Activated CD8-positive, alpha-beta T cell treated with anti-CD3 and anti-CD28 coated beads, Interleukin-2, amount 10 ng/mL, durations not matched to agents 7 days and 5 days (primary cell): ENCODE results near the gene LDB2. TPM values are rescaled to one million over a fixed set of nuclear protein-coding genes. Genes with fewer than 3 reads are reported as not detected.

Source experiments
- ATAC-seq: fragments of 150-1000 bp; cut with Tn5 transposase; one replicate; pipeline ENCODE4 v1.10.0; 2021; ENCODE audit warnings: moderate library complexity
- CTCF ChIA-PET: fragments of 350-600 bp; sonication (Branson Sonifier 250); formaldehyde crosslinking; loops from one replicate; lab custom pipeline; 2021; ENCODE audit warnings: antibody characterized with exemption; lab: Charles Lee
- POLR2A ChIA-PET: fragments of 350-600 bp; sonication (Branson Sonifier 250); formaldehyde crosslinking; loops from one replicate; lab custom pipeline; 2021; ENCODE audit warnings: antibody characterized with exemption; lab: Charles Lee
- DNase-seq: peaks from one replicate; pipeline ENCODE4 v3.0.0-alpha.2; 2020
- H3K27ac Mint-ChIP-seq: one replicate; pipeline ENCODE4 v1.8.0; 2021; ENCODE audit warnings: mild to moderate bottlenecking, mixed read lengths
- H3K27me3 Mint-ChIP-seq: one replicate; pipeline ENCODE4 v1.8.0; 2021; ENCODE audit warnings: low read depth, mixed read lengths
- H3K36me3 Mint-ChIP-seq: one replicate; pipeline ENCODE4 v1.8.0; 2021; ENCODE audit warnings: low read depth, mixed read lengths
- H3K4me1 Mint-ChIP-seq: one replicate; pipeline ENCODE4 v1.8.0; 2021; ENCODE audit warnings: low read depth, mixed read lengths
- H3K4me3 Mint-ChIP-seq: one replicate; pipeline ENCODE4 v1.8.0; 2021; ENCODE audit warnings: mild to moderate bottlenecking, mixed read lengths
- H3K9me3 Mint-ChIP-seq: one replicate; pipeline ENCODE4 v1.8.0; 2022; ENCODE audit warnings: mixed read lengths; ENCODE audit not compliant: insufficient read depth
- total RNA-seq, 2 experiments: library from RNA; stranded (reverse); gene quantifications; one replicate each; pipeline ENCODE4 v1.2.3, GENCODE V29; 2021

Gene LDB2
- total RNA-seq, 2 experiments from 2014 or later: not detected

DNA sequence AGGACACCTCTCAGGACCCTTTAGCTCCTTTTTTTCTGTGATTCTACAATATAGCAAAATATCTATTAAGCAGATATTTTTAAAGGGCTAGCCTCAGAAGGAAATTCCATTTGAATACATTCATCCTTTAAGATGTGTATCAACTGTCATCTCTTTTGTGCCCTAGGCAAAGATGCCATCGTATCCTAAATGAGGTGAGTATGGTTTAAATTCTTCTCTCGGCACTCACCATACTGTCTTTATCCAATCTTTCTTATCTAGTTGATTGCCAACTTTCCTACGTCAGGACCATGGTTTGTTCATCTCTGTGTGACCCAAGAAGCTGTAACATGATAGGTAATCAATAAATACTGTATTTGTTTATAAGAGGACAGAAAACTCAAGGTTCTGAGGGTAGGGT is 176.0 kb downstream of the LDB2 start:
- no peak for ATAC-seq
- no peak for DNase-seq
- H3K4me1 Mint-ChIP-seq: no peaks in the 10 kb centered on the region
- H3K27me3 Mint-ChIP-seq: no peaks in the 10 kb centered on the region
- CTCF ChIA-PET: no interaction called here
- H3K27ac Mint-ChIP-seq: no peak overlapping the region
- no peaks in the 10 kb centered on the region for H3K9me3 Mint-ChIP-seq
- no peak overlapping the region for H3K4me3 Mint-ChIP-seq
- H3K36me3 Mint-ChIP-seq: no peaks in the 10 kb centered on the region
- POLR2A ChIA-PET: no interaction called here

DNA sequence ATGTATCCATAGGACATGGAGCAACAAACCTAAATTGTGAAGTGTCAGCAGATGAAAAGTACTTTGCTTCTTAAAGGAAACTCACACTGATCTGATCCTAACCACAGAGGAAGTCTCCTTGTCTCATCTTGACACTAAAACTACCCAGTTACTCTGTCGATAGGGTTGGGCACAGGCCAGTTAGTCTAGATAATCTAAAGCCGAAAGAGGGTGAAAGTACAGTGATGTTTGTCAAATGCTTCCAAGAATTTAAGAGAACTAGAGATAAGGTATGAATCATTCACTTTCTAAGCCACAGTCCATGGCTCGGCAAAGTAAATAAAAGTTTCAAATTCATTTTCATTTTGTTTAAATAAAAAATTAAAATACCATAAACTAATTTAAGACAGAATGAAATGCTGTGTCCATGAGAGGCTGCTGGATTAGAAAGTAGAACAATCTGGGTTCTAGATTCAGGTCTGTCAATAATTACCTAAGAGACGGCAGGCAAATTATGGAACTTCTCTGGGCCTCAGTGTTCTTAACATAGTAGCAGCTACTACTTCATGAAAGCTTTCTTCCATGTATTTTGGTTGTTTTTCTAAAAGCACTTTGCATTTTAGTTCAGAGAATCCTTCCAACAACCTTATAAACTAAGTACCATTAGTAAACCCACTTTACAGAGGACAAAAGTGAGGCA is 176.7 kb downstream of the LDB2 start:
- ChIA-PET CTCF (no interaction called here), POLR2A (no interaction called here)
- Mint-ChIP-seq H3K4me3 (no peak overlapping the region), H3K27me3 (no peaks in the 10 kb centered on the region), H3K27ac (no peak overlapping the region), H3K36me3 (no peaks in the 10 kb centered on the region), H3K9me3 (no peaks in the 10 kb centered on the region), H3K4me1 (no peaks in the 10 kb centered on the region)
- ATAC-seq: no peak
- no peak for DNase-seq

DNA sequence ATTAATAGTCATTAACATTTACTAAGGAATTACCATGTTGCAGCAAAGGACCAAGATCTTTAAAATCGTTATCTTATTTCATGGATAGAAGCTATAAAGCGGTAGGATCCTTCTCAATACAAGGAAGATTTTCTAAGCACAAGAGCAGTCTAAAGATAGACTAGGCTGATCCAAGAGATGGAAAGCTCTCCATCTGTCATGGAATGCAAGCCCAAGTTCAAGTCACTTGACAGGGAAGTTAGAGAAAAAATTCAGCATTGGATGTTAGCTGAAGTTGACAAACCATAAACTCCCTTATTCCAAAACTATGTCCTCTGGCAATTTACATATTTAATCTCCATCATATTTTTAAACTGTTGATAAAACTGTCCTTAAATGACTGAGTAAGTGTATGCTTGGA is 177.7 kb downstream of the LDB2 start:
- POLR2A ChIA-PET: no interaction called here
- no peak for DNase-seq
- no peaks in the 10 kb centered on the region for H3K4me1 Mint-ChIP-seq

DNA sequence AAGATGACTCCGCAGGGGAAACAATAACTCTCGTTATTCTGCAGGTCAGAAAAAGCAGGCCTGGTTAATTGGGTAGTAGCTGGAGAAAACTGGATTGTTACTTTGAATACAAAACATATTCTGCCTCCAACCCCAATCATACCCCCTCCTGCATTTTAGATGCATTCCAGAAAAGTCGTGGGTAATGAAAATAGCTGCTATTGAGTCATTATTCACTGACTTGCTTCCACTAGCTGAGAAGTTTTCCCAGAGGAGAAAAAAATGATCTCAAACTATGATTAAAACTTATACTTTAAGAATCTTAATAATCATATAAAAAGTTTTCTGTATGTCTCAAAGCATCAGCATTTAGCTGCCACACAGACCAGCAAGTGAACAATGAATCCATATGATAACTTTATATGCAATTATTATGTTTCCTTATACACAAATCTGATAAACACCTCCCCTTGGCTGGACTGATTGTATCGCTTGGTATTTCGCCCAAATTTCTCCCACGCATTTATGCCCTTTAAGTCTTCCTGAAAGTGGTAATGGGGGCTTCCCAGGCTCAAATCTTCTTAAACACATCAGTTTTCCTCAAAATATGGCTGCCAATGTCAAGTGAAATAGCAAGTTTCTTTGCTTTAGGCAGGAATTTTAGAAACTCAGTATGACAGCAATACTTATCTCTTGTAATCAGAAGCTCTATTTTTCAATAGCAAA is 181.0 kb downstream of the LDB2 start:
- Mint-ChIP-seq H3K9me3 (no peaks in the 10 kb centered on the region), H3K4me1 (no peaks in the 10 kb centered on the region), H3K4me3 (no peak overlapping the region), H3K27ac (no peak overlapping the region), H3K27me3 (no peaks in the 10 kb centered on the region), H3K36me3 (no peaks in the 10 kb centered on the region)
- POLR2A ChIA-PET: no interaction called here
- DNase-seq: no peak
- CTCF ChIA-PET: no interaction called here
- ATAC-seq: no peak

More for the DNA sequence above, 177.7 kb downstream of the LDB2 start:
- H3K27ac Mint-ChIP-seq: no peak overlapping the region
- H3K9me3 Mint-ChIP-seq: no peaks in the 10 kb centered on the region
- H3K36me3 Mint-ChIP-seq: no peaks in the 10 kb centered on the region
- no peaks in the 10 kb centered on the region for H3K27me3 Mint-ChIP-seq
- ATAC-seq: no peak
- CTCF ChIA-PET: no interaction called here
- H3K4me3 Mint-ChIP-seq: no peak overlapping the region

DNA sequence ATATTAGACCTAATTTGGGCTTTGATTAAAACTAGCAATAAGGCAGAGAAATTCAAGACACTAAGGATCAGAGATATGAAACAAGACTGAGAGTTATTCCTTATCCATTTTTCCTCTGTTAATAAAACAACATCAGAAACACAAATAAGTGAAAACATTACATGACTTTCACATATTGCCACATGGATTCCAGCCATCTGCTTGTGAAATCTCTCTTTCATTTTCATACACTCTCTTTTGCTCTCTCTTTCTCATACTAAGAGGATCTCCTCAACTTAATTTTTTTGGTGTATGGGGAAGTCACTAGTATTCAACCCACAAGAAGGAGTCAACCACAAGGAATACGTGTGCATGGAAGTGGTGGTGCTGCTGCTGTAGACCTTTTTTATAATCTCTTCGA is 183.0 kb downstream of the LDB2 start:
- POLR2A ChIA-PET: no interaction called here
- CTCF ChIA-PET: no interaction called here
- no peak for DNase-seq
- no peaks in the 10 kb centered on the region for H3K36me3 Mint-ChIP-seq
- no peaks in the 10 kb centered on the region for H3K4me1 Mint-ChIP-seq
- H3K9me3 Mint-ChIP-seq: no peaks in the 10 kb centered on the region
- no peak overlapping the region for H3K27ac Mint-ChIP-seq
- ATAC-seq: no peak
- no peaks in the 10 kb centered on the region for H3K27me3 Mint-ChIP-seq
- no peak overlapping the region for H3K4me3 Mint-ChIP-seq

DNA sequence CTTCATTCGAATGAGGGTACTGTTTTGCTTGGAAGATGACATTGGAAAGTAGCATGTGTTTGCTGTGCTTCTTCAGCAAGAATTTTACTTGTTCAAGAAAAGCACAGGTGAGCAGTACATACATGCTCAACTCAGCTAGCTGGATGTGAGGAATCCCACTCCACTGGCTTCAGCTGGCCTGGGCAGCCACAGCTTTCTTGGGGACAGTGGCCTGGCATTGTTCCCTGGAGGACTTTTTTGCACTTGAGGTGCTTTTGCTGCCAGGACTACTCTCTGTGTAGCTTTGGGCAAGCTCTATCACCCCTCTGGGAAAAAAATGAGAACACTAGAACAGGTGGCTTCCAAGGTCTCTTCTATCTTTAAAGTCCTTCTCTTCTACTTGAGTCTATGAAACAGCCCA is 184.3 kb downstream of the LDB2 start:
- no peak overlapping the region for H3K27ac Mint-ChIP-seq
- POLR2A ChIA-PET: no interaction called here
- H3K9me3 Mint-ChIP-seq: no peaks in the 10 kb centered on the region
- H3K4me3 Mint-ChIP-seq: no peak overlapping the region
- ATAC-seq: no peak
- no peak for DNase-seq
- CTCF ChIA-PET: no interaction called here
- H3K27me3 Mint-ChIP-seq: no peaks in the 10 kb centered on the region
- no peaks in the 10 kb centered on the region for H3K36me3 Mint-ChIP-seq
- H3K4me1 Mint-ChIP-seq: no peaks in the 10 kb centered on the region

DNA sequence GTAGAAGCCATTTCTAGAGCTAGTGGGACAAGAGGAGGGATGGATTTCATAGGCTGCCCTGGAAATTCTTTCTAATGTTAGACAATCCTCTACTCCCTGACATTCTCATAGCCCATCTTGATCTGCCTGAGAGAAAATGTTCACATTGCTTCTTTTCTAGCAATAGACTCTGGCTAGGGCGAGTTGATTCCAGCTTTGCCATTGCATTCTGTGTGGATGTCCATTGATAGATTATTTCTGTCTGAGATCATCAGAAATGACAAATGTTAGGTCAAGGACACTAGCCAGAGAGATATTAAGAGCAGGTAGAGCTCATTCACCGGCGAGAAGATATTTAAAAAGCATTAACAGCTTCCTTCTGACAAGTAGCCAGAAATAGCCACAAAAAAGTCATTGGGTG is 184.7 kb downstream of the LDB2 start:
- POLR2A ChIA-PET: no interaction called here
- CTCF ChIA-PET: no interaction called here
- no peaks in the 10 kb centered on the region for H3K9me3 Mint-ChIP-seq
- H3K4me1 Mint-ChIP-seq: no peaks in the 10 kb centered on the region
- H3K4me3 Mint-ChIP-seq: no peak overlapping the region
- DNase-seq: no peak
- H3K27ac Mint-ChIP-seq: no peak overlapping the region
- H3K27me3 Mint-ChIP-seq: no peaks in the 10 kb centered on the region
- H3K36me3 Mint-ChIP-seq: no peaks in the 10 kb centered on the region
- ATAC-seq: no peak

DNA sequence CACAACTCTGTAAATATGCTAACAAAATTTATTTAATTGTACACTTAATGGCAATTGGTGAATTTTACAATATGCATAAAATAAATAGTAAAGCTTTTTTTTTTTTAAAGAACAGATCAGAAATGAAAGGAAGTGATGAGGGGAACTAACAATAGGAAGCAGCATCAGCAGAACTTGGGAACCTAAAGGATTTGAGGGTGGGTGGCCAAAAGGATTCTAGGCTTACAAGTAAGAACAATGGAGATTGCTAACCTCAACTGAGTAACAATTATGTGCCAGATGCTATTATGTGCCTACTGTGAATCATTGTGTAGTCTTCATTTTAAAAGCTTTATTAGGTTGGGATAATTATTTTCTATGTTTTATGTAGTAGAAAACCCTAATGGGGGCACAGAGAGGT is 185.2 kb downstream of the LDB2 start:
- H3K36me3 Mint-ChIP-seq: no peaks in the 10 kb centered on the region
- H3K4me1 Mint-ChIP-seq: no peaks in the 10 kb centered on the region
- CTCF ChIA-PET: no interaction called here
- no peaks in the 10 kb centered on the region for H3K9me3 Mint-ChIP-seq
- H3K27ac Mint-ChIP-seq: no peak overlapping the region
- DNase-seq (no peak), ATAC-seq (no peak)
- H3K27me3 Mint-ChIP-seq: no peaks in the 10 kb centered on the region
- no peak overlapping the region for H3K4me3 Mint-ChIP-seq
- POLR2A ChIA-PET: no interaction called here

DNA sequence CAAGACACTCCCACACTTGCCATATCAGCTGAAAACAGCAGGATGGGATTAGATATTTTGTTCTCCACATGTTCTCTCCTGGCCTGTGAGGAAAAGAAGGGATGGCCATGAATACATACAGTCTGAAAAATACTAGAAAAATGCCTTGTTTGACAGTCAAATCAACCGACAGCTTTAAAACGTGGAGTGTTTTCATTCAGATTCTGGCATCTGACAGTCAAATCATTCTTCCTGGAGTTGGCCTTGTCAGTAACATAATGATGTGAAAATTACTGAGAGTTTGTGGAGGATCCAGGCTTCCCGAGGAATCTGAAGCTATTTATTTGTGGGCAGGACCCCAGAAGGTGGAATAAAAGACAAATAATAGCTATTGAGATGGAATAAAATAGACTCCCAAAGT is 188.2 kb downstream of the LDB2 start:
- Mint-ChIP-seq H3K9me3 (no peaks in the 10 kb centered on the region), H3K4me3 (no peak overlapping the region), H3K4me1 (no peaks in the 10 kb centered on the region), H3K27me3 (no peaks in the 10 kb centered on the region), H3K36me3 (no peaks in the 10 kb centered on the region), H3K27ac (no peak overlapping the region)
- ATAC-seq (no peak), DNase-seq (no peak)
- CTCF ChIA-PET: no interaction called here
- POLR2A ChIA-PET: no interaction called here

DNA sequence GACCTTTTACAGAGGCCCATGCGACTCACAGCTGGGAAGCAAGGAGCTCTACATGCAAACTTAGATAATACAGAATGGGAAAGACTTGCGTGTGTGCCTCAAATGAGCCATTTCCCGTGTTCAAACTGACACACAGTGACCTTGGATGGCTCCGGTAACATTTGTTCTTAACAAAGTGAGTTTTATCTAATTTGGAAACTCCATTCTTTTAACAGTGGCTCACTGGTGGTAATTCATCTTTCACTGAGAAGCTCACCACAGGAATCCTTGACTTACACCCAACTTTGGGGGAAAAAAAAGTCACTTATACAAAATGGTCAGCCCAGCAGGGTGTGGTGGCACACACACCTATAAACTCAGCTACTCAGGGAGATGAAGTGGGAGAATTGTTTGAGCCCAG is 190.6 kb downstream of the LDB2 start:
- Mint-ChIP-seq H3K9me3 (no peaks in the 10 kb centered on the region), H3K27me3 (no peaks in the 10 kb centered on the region), H3K27ac (no peak overlapping the region), H3K4me1 (no peaks in the 10 kb centered on the region), H3K4me3 (no peak overlapping the region), H3K36me3 (no peaks in the 10 kb centered on the region)
- DNase-seq (no peak), ATAC-seq (no peak)
- ChIA-PET POLR2A (no interaction called here), CTCF (no interaction called here)

DNA sequence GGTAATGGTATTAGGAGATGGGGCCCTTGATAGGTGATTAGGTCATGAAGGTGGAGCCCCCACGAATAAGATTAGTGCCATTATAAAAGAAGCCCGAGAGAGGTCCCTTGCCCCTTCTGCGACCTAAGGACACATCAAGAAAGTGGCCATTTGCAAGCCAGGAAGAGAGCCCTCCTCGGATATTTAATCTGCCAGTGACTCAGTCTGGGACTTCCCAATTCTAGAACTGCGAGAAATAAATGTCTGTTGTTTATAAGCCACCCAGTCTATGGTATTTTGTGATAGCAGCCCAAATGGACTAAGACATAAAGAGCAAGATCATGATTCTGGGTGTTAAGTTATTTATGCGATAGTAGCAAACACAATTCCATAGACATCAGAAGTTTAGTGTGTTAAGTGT is 192.2 kb downstream of the LDB2 start:
- Mint-ChIP-seq H3K36me3 (no peaks in the 10 kb centered on the region), H3K27me3 (no peaks in the 10 kb centered on the region), H3K9me3 (no peaks in the 10 kb centered on the region), H3K27ac (no peak overlapping the region), H3K4me1 (no peaks in the 10 kb centered on the region), H3K4me3 (no peak overlapping the region)
- DNase-seq (no peak), ATAC-seq (no peak)
- POLR2A ChIA-PET: interaction anchor here (0.6 kb wide), 1 partner anchor 999 kb away, joined by 3 read pairs; no protein-coding TSS in a partner anchor
- CTCF ChIA-PET: no interaction called here

DNA sequence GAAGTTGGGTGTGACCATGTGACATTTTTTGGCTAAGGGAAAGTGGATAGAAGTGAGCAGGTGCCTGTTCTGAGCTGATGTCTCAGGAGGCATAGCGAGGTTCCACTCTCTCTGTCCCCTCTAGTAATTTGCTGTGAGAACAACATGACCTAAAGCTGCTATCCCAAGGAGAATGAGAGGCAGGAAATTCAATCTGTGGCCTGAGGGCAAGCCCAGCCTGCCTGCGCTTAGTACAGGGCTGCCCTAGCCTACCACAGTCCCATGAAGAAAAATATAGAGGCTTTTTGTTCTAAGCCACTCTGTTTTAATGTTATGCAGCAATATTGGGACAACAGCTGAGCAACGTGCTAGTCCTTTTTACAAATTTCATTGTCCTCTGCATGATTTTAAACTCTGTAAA is 193.1 kb downstream of the LDB2 start:
- Mint-ChIP-seq H3K4me1 (no peaks in the 10 kb centered on the region), H3K36me3 (no peaks in the 10 kb centered on the region), H3K9me3 (no peaks in the 10 kb centered on the region), H3K27ac (no peak overlapping the region), H3K27me3 (no peaks in the 10 kb centered on the region), H3K4me3 (no peak overlapping the region)
- ChIA-PET CTCF (no interaction called here), POLR2A (no interaction called here)
- no peak for DNase-seq
- no peak for ATAC-seq
